ENCODE measurements around the gene TTC33.
"Not testable (repeated sequence)": the region's sequence is repeated elsewhere in the genome, so short reads cannot be mapped to it uniquely, and the experiment has no call there.

Gene TTC33

DNA sequence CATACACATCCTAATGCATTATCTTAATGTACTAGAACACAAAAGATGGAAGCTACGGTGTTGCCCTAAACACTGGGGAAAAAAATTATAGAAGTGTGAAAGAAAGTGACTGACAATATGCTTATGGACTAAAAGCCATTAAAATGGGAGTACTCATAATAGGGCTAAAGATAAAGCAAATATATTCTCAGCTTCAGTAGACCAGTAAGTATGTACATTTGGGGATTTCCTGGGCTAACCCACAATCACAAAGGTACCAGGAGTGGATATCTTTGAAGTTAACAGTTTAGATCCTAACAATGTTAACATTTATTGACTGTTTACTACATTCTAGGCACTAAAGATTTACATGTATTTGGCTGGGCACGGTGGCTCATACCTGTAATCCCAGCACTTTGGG lies 39.2 kb downstream of the TTC33 start:
- DNase-seq (ENCODE audit: low spot score), result no peak

DNA sequence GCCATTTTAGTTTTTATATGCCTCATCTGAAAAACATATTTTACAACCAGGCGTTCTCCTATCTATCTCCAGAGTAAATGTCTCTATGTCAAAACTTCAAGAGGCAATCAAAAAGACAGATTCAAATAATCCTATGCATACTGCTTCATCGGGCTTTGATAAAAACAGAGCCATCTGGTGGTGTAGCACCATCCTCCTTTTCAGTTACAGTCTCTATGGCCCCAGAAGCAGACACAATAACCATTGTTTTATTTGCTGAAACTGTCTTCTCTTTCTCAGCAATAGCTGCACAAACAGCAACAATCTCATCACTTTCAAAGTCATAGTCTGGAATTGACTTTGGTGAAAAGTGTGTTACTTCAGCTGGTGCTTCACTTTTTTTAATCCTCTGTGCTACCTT lies 39.8 kb downstream of the TTC33 start:
- DNase-seq (ENCODE audit: low spot score), result peak; percentile 30

DNA sequence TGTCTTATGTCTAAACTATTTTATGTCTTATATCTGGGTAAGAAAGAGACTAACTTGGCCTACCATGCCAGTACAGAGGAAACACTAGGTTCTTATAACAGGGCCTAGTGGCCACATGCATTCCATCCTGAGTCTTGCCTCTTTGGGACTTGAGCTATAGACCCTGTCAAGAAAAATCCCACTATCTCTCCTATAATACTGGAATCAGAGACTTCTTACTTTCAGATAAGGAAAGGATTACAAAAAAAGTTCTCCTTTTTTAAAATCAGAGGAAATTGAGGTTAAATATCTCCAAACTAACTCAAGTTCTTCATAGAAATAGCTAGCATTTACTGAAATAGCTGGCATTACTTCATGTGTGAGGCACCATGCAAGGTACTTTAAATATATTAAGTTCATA lies 41.8 kb downstream of the TTC33 start:
- no peak for DNase-seq (ENCODE audit: low spot score)

DNA sequence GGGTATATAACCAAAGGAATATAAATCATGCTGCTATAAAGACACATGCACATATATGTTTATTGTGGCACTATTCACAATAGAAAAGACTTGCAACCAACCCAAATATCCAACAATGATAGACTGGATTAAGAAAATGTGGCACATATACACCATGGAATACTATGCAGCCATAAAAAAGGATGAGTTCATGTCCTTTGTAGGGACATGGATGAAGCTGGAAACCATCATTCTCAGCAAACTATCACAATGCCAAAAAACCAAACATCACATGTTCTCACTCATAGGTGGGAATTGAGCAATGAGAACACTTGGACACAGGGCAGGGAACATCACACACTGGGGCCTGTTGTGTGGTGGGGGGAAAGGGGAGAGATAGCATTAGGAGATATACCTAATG lies 45.2 kb downstream of the TTC33 start:
- DNase-seq (ENCODE audit: low spot score), result not testable (repeated sequence)

DNA sequence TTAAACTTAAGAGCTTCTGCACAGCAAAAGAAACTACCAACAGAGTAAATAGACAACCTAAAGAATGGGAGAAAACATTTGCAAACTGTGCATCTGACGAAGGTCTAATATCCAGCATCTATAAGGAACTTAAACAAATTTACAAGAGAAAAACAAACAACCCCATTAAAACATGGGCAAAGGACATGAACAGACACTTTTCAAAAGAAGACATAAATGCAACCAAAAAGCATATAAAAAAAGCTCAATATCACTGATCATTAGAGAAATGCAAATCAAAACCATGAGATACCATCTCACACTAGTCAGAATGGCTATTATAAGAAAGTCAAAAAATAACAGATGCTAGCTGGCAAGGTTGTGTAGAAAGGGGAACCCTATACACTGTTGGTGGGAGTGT lies 50.3 kb downstream of the TTC33 start:
- not testable (repeated sequence) for DNase-seq (ENCODE audit: low spot score)

DNA sequence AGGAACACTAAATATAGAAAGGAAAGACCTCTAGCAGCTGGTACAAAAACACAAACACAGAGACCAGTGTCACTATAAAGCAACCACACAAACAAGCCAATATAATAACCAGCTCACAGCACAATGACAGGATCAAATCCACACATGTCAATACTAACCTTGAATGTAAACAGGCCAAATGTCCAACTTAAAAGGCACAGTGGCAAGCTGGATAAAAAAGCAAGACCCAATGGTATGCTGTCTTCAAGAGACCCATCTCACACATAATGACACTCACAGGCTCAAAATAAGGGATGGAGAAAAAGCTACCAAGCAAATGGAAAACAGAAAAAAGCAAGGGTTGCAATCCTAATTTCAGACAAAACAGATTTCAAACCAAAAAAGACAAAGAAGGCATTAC lies 53.7 kb downstream of the TTC33 start:
- not testable (repeated sequence) for DNase-seq (ENCODE audit: low spot score)

DNA sequence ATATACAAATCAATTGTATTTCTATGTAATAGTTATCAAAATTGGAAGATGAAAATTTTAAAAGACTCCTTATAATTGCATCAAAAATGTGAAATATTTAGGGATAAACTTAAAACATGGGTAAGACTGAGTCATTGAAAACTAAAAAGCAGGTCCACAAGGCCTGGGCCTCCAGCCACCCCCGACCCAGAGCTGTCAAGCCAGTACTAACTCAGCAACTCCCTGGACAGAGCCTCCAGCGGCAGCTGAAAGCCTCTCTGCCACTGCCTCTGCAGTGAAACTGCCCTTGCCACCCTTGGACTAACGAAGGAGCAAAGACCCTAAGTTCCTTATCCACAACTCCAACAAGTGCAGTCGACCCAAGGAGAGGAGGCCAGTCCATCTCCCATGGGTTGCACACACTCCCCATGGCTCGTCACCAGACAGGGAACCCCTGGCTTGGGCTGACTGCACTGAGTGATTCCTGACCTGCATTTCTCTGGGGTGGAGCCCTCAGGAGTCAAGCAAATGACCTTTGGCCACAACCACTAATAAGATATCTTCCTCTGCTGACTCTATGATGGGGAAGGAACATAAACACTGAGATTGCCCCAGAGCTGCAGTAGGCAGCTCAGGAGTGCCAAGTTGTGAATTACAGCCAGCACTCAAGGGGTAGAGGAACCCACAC lies 55.5 kb downstream of the TTC33 start:
- no peak for DNase-seq (ENCODE audit: low spot score)

DNA sequence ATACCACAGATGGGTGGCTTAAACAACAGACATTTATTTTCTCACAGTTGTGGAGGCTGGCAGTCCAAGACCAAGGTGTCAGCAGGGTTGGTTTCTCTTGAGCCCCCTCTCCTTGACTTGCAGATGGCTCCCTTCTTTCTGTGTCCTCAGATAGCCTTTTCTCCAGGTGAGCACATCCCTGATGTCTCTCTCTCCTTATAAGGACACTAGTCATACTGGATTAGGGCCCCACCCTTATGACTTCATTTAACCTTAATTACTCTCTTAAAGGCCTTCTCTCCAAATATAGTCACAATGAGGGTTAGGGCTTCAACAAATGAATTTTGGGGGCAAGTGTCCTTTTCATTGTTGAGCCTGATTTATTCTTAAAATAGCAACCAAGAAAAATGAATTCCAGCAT lies 61.3 kb downstream of the TTC33 start:
- DNase-seq (ENCODE audit: low spot score), result no peak

DNA sequence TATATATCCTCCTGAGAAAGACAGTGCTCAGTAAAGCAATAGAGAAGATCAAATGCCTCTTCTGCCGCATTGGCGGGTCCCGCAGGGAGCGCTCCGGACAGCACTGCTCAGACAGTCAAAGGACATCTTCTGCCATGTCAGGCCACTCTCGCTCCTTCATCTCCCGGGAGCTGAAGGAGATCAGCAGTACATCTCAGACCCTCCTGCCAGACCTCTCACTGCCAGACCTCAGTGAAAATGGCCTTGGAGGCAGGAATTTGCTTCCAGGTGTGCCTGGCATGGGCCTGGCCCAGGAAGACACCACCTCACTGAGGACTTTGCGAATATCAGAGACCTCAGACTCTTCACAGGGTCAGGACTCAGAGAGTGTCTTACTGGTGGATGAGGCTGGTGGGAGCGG lies 63.9 kb downstream of the TTC33 start:
- DNase-seq (ENCODE audit: low spot score), result no peak

DNA sequence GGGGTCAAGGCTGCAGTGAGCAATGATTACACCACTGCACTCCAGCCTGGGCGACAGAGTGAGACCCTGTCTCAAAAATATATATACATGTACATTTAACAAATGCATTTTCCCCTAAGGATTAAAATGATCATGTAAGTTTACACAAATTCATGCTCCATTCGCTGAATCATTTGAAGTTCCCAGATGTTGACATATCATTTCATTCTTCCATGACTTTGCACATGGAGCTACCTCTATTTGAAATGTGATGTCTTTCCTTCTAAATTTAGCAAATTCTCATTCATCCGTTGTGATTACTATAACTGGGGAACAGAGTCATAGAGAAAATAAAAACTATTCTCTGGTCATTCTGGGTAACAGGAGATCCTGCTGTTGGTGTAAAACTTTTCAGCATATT lies 65.5 kb downstream of the TTC33 start:
- DNase-seq (ENCODE audit: low spot score), result no peak

DNA sequence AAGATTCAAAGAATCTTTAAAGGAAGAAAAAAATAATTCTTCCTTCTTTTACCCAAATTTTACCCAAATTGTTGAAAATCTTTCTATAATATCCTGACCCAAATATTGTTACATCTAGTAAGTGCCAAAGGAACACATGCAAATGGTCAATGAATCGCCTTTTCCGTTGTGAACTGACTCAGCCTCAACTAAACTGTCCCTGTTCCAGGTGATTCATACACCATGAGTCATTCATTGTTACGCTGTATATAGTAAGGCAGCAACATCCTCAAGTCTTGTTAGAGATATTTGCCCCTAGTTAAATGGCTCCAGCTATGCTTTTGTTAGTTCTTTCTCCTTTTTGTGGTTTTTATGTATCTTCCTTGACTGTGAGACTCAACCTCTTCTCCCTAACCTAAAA lies 66.3 kb downstream of the TTC33 start:
- no peak for DNase-seq (ENCODE audit: low spot score)

DNA sequence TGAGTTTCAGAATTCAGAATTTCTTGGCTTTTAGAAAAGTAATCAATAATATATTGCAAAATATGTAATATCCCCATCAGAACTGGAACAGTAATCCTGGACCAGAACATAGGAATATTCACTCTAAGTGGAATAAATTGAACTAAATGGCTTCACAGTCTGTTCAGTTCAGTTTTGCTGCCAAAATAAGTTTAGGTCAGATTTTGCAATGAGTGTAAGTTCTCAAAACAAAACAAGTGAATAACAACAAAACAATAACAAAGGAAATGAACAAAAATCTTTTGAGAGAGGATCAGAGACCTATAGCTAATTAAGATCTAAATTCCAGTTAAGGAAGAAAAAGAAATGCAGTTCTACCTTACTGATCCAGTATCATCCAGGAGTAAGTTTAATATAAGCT lies 66.8 kb downstream of the TTC33 start:
- DNase-seq (ENCODE audit: low spot score), result no peak

DNA sequence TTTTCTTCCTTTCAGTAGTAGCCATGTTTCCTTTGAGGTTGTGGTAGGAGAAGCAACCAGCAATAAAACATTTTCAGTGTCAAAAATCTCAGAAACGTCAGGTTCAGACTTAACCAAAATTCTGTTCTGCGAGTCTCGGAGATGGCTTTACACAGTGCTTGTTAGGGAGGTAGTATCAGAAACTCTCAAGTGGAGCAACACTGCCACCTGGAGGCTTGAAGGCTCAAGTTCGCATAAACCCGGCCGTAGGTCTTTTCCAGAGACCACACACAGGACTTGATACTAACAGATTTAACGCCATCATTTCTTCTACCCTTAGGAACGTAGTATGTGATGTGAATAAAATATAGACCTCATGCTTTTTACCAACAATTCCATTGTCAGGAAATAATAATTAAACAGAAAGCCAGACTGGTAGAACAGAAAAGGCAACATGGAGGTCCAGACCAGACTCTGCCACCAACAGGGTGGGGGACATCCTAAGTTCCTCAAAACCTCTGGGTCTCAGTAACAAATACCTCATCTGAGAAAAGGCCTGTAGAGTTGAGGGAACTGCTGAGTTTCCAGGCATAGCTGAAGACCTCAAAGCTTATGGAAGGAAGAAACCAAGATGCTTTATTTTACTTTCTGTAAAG lies 67.5 kb downstream of the TTC33 start:
- peak; percentile 67 for DNase-seq (ENCODE audit: low spot score)

DNA sequence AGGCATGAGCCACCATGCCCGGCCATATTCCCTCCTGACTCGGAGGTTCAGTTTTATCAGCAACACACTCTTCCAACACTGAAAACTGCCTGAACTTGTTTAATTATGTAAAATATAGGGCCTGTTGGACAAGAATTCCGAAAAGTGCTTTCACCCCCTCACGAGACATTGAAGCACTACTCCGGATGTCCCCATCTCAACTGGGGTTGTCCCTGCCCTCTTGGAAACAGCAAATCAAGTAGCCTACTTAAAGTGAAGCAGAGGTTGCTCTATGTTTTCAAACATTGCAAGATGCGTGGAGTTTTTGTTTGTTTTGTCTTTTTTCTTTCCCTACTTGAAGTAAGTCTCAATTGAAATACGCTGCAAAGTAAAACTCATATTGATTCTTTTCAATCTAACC lies 68.4 kb downstream of the TTC33 start:
- DNase-seq (ENCODE audit: low spot score), result no peak

DNA sequence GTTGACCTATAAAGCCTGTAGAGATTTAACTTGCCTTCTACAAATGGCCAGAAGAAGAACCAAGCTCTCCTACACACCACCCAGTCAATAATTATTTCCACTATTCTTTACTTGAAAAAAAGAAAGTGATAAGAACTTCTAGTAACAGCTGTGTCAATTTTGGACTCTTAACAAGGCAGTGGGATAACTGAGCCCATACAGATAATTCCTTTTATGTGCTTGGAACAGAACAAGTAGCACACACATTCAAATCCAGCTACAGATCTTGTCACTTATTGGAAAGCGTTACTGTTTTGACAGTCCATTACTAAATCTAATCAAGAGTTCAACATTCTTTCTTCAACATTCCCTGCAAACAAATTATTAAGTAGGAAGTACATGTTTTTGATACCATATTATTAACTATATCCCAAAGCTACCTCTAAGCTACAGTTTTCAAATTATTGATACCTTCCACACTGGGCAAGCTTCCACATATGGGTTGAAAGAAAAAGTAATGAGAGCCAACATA lies 69.7 kb downstream of the TTC33 start:
- no peak for DNase-seq (ENCODE audit: low spot score)

DNA sequence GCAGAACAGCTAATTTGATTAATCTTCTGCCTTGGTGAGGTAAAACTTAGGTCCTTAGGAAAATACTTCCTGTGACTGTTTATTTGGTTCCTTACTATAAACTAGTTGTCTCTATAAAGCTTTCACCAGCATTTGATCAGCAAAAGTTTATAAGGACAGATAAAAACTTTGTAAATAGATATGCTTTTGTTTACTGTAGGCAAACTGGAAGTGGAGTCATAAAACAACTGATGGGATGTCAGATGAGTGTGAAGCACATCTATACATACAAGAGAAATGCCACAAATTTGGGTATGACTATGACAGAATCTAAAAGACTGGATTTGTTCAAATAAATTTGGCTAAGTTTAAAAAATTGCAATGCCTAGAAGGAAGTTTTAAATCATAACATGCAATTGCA lies 70.6 kb downstream of the TTC33 start:
- no peak for DNase-seq (ENCODE audit: low spot score)

DNA sequence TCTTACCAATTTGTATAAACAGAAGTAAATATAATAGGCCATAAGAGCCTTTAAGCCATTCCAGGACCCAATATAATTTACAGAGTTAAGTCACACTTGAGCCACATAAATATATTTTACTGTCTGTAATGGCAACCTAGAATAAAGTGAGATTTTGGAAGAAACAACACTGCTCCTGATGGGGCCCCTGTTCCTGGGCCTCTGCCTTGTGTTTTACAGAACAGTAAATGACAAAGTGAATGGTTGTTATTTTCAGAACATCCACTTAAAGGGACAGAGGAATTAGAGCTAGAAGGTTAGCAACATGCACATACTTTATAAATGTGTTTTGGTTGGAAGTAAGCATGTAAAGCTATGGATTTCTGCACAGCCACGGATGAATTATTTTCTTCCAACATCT lies 72.5 kb downstream of the TTC33 start:
- no peak for DNase-seq (ENCODE audit: low spot score)

DNA sequence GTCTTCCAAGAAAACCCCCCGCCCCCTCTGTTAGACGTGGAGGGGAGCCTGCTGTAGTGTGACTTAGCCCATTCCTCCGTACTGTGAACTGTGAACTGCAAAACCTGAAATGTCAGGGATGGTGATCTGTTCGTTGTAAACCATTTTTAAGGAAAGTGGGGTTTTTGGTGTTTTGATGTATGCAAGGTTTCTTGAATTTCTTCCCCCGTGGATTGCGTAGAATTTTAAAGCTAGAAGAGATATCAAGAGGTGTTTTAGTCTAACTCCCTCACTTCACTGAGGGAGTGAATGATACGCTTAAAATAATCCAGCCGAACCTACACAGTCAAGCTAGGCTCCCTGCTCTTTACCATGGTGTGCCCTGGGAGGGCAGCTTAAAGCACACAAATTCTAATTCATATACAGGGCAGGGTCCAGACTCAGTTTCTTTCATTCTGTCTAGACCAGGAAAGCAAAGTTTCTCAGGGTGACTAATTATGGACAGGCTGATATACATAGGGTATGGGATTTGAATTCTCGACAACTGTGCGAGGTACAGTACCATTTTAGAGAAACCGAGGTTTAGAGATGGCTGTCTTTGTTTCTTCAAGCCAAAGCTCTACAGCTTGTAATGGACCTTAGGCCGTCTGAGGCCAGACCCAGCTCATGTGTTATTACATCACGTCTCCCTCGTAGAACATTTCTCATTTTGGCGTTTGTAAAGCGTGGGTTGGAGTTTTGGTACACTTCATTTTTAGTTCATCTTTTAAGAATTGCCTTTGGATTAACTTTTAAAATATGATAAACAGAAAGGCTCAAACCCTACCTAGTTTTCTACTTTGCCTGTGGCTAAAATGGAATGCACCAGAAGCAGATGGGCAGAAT lies 73.4 kb downstream of the TTC33 start:
- DNase-seq (ENCODE audit: low spot score), result no peak

DNA sequence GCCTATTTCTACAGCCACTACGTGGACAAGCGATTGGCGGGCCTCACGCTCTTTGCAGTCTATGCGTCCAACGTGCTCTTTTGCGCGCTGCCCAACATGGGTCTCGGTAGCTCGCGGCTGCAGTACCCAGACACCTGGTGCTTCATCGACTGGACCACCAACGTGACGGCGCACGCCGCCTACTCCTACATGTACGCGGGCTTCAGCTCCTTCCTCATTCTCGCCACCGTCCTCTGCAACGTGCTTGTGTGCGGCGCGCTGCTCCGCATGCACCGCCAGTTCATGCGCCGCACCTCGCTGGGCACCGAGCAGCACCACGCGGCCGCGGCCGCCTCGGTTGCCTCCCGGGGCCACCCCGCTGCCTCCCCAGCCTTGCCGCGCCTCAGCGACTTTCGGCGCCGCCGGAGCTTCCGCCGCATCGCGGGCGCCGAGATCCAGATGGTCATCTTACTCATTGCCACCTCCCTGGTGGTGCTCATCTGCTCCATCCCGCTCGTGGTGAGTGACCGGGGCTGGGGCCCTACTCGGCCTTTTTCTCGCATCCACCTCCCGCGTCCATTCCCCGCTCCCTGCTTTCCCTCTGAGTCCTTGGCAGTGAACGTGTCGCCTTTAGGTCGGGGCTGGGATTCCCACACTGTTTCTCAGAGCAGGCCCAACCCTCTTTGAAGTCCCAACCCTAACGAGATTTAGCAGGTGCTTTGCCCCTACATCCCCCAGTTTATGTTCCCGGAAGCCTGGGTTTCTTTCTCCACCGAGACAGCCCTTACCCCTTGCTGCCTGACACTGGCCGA lies 74.2 kb downstream of the TTC33 start:
- no peak for DNase-seq (ENCODE audit: low spot score)

DNA sequence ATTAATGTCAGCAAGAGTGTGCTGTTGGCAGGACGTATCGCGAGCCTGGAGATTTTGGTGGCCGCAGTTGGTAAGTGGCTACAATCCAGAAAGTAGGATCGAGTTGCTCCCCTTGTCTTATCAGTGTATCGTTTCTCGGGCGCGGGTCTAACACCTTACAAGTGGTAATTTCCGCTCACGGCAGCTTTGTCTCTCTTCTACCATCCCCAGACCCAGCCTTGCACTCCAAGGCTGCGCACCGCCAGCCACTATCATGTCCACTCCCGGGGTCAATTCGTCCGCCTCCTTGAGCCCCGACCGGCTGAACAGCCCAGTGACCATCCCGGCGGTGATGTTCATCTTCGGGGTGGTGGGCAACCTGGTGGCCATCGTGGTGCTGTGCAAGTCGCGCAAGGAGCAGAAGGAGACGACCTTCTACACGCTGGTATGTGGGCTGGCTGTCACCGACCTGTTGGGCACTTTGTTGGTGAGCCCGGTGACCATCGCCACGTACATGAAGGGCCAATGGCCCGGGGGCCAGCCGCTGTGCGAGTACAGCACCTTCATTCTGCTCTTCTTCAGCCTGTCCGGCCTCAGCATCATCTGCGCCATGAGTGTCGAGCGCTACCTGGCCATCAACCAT lies 74.9 kb downstream of the TTC33 start:
- DNase-seq (ENCODE audit: low spot score), result peak; percentile 23

DNA sequence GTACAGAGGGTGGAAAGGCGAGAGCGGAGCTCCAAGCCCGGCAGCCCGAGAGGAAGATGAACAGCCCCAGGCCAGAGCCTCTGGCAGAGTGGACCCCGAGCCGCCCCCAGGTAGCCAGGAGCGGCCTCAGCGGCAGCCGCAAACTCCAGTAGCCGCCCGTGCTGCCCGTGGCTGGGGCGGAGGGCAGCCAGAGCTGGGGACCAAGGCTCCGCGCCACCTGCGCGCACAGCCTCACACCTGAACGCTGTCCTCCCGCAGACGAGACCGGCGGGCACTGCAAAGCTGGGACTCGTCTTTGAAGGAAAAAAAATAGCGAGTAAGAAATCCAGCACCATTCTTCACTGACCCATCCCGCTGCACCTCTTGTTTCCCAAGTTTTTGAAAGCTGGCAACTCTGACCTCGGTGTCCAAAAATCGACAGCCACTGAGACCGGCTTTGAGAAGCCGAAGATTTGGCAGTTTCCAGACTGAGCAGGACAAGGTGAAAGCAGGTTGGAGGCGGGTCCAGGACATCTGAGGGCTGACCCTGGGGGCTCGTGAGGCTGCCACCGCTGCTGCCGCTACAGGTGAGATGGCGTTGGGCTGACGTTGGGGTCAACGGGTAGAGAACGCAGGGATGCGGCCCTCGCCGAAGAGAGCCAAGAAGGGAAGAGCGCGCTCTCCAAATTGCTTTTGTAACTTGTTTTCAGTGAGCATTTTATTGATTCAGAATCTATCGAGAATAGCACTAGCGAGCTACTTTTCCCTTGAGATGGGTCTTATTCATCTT lies 75.7 kb downstream of the TTC33 start, which contains the start of gene PTGER4:
PTGER4 (plus strand) TSS at position 3 of the 769 bp plus-strand sequence. CDS start 1,079 bp downstream, outside the sequence.
- peak; percentile 30 for DNase-seq (ENCODE audit: low spot score)
